A673 (cell line): Measurements from ENCODE around the gene SLC26A2. TPM values are rescaled to one million over a fixed set of nuclear protein-coding genes. Genes with fewer than 3 reads are reported as not detected.

ENCODE experiments used
- BruUV-seq: library from RNA; stranded (reverse); fragments of 400-500 nt; replicated peaks from 2 replicates; lab custom pipeline; 2021; lab: Mats Ljungman, UMichigan
- CTCF ChIA-PET: fragments of 300-600 bp; sonication (Branson Sonifier 250); formaldehyde crosslinking; loops from one replicate; lab custom pipeline; 2022; ENCODE audit warnings: antibody characterized with exemption; lab: Charles Lee
- POLR2A ChIA-PET: fragments of 300-600 bp; sonication (Branson Sonifier 250); formaldehyde crosslinking; loops from one replicate; lab custom pipeline; 2022; ENCODE audit warnings: antibody characterized with exemption; ENCODE audit not compliant: low non-redundant PET; lab: Charles Lee
- DNase-seq: peaks from one replicate; pipeline ENCODE4 v3.0.0-alpha.2; 2015; ENCODE audit warnings: low spot score
- H3K27ac ChIP-seq: fragments of 200-600 bp; sonication (generic); 2 replicates; pipeline ENCODE4 v1.5.1; 2016; ENCODE audit warnings: mixed run types, low read depth, mild to moderate bottlenecking, mixed read lengths, antibody characterized with exemption, low read length; ENCODE audit not compliant: poor library complexity, severe bottlenecking
- H3K27me3 ChIP-seq: fragments of 200-600 bp; sonication (generic); replicated peaks from 2 replicates; pipeline ENCODE4 v1.6.1; 2017; ENCODE audit warnings: mixed run types, low read depth, mild to moderate bottlenecking, mixed read lengths, antibody characterized with exemption, low read length; ENCODE audit not compliant: insufficient read depth, poor library complexity
- H3K36me3 ChIP-seq: fragments of 200-600 bp; sonication (generic); 2 replicates; pipeline ENCODE4 v1.6.1; 2016; ENCODE audit warnings: mixed run types, mild to moderate bottlenecking, mixed read lengths, antibody characterized with exemption, low read length; ENCODE audit not compliant: insufficient read depth, poor library complexity, severe bottlenecking
- H3K4me1 ChIP-seq: fragments of 200-600 bp; sonication (generic); 2 replicates; pipeline ENCODE4 v1.6.1; 2017; ENCODE audit warnings: mixed run types, mild to moderate bottlenecking, mixed read lengths, antibody characterized with exemption, low read length; ENCODE audit not compliant: insufficient read depth, poor library complexity, severe bottlenecking
- H3K4me3 ChIP-seq: fragments of 200-600 bp; sonication (generic); 2 replicates; pipeline ENCODE4 v1.5.1; 2016; ENCODE audit warnings: low read depth, mixed run types, mild to moderate bottlenecking, mixed read lengths, low read length; ENCODE audit not compliant: poor library complexity, severe bottlenecking
- H3K9me3 ChIP-seq: fragments of 200-600 bp; sonication (generic); 2 replicates; pipeline ENCODE4 v1.6.1; 2016; ENCODE audit warnings: mixed run types, low read depth, mild to moderate bottlenecking, mixed read lengths, antibody characterized with exemption, low read length; ENCODE audit not compliant: poor library complexity, severe bottlenecking
- CTCF ChIP-seq: fragments of 300-800, 200-600 bp; sonication (generic); conservative IDR thresholded peaks from 2 replicates; pipeline ENCODE4 v1.5.1; 2017; ENCODE audit warnings: low read depth, mild to moderate bottlenecking, antibody characterized with exemption, low read length, moderate library complexity, mixed read lengths
- EZH2 ChIP-seq: fragments of 200-600 bp; sonication (generic); IDR thresholded peaks from 2 replicates; pipeline ENCODE4 v1.6.1; 2017; ENCODE audit warnings: borderline replicate concordance, low read depth, mild to moderate bottlenecking, mixed read lengths, antibody characterized with exemption, low read length; ENCODE audit not compliant: poor library complexity, severe bottlenecking
- intact Hi-C: fragments of 100-400 bp; cut with micrococcal nuclease; formaldehyde crosslinking; loops from one replicate; pipeline ENCODE4 v1.10.0; 2022; ENCODE audit not compliant: unreplicated experiment
- total RNA-seq: library from RNA; stranded (reverse); gene quantifications from 2 replicates; pipeline ENCODE4 v1.2.3, GENCODE V29; 2021

The SLC26A2 gene
- total RNA-seq, 1 experiment from 2014 or later = 83.0 TPM

- intact Hi-C loops = no loop called here
- no peak overlapping the region for H3K4me3 ChIP-seq
- ChIA-PET CTCF (no interaction called here), POLR2A (no interaction called here)
- H3K9me3 ChIP-seq = no peaks in the 10 kb centered on the region
- no peak for DNase-seq
- H3K4me1 ChIP-seq = peaks cover 11% of the 10 kb centered on the region
- H3K27ac ChIP-seq = no peak overlapping the region
- no peaks in the 10 kb centered on the region for H3K27me3 ChIP-seq
- H3K36me3 ChIP-seq = peaks cover 90% of the 10 kb centered on the region
- no TSS peak for BruUV-seq
- TF ChIP-seq CTCF = no peak
- no peak for TF ChIP-seq EZH2
Measured at GRCh38 chr5:150034662-150035061, 74.1 kb downstream of the SLC26A2 start.

- Histone ChIP-seq H3K27me3 (no peaks in the 10 kb centered on the region), H3K4me1 (peaks cover 11% of the 10 kb centered on the region), H3K36me3 (peaks cover 90% of the 10 kb centered on the region), H3K4me3 (no peak overlapping the region), H3K27ac (no peak overlapping the region), H3K9me3 (no peaks in the 10 kb centered on the region)
- DNase-seq = no peak
- POLR2A ChIA-PET = no interaction called here
- BruUV-seq = no TSS peak
- TF ChIP-seq EZH2 (no peak), CTCF (no peak)
- CTCF ChIA-PET = no interaction called here
- intact Hi-C loops = no loop called here
Measured at GRCh38 chr5:150035139-150035895, 74.8 kb downstream of the SLC26A2 start.

GRCh38 chr5:150036513-150036912, 76.0 kb downstream of the SLC26A2 start:
- POLR2A ChIA-PET = no interaction called here
- intact Hi-C loops = no loop called here
- TF ChIP-seq CTCF = no peak
- no peak for TF ChIP-seq EZH2
- no peaks in the 10 kb centered on the region for H3K27me3 ChIP-seq
- DNase-seq = no peak
- H3K9me3 ChIP-seq = no peaks in the 10 kb centered on the region
- CTCF ChIA-PET = no interaction called here
- BruUV-seq = no TSS peak
- H3K4me3 ChIP-seq = no peak overlapping the region
- H3K36me3 ChIP-seq = peaks cover 90% of the 10 kb centered on the region
- peaks cover 11% of the 10 kb centered on the region for H3K4me1 ChIP-seq
- no peak overlapping the region for H3K27ac ChIP-seq

Other genes with a start within 250 kb of the SLC26A2 start
- gene PPARGC1B, start 230.4 kb upstream of the SLC26A2 start, total RNA-seq = 18.8 and 19.3 TPM in 2 replicates
- gene PDE6A, start 16.0 kb upstream of the SLC26A2 start, total RNA-seq = 0.39 and 0.49 TPM in 2 replicates
- gene TIGD6, start 39.9 kb downstream of the SLC26A2 start, total RNA-seq = 7.3 and 7.5 TPM in 2 replicates
- gene HMGXB3, start 40.0 kb downstream of the SLC26A2 start, total RNA-seq = 52.6 and 55.6 TPM in 2 replicates
- not detected in 2 replicates for gene CSF1R, start 125.8 kb downstream of the SLC26A2 start, total RNA-seq
- 25.9 and 58.3 TPM in 2 replicates for gene PDGFRB, start 195.1 kb downstream of the SLC26A2 start, total RNA-seq
- not detected in 2 replicates for gene CDX1, start 206.0 kb downstream of the SLC26A2 start, total RNA-seq
- gene SLC6A7, start 229.3 kb downstream of the SLC26A2 start, total RNA-seq = not detected in 2 replicates